KMS-11 (cell line): Measurements from ENCODE around the gene TBC1D30.

ENCODE experiments used
- H2AFZ ChIP-seq: fragments of 200-600 bp; sonication (generic); 2 replicates; pipeline ENCODE4 v1.6.1; 2016; ENCODE audit warnings: antibody characterized with exemption, mixed run types, low read depth
- H3K27ac ChIP-seq: fragments of 200-600 bp; sonication (generic); 2 replicates; pipeline ENCODE4 v1.6.1; 2016; ENCODE audit warnings: mild to moderate bottlenecking, mixed run types
- H3K27me3 ChIP-seq: fragments of 200-600 bp; sonication (generic); 2 replicates; pipeline ENCODE4 v1.6.1; 2017; ENCODE audit warnings: mild to moderate bottlenecking, low read depth, mixed run types, moderate library complexity; ENCODE audit not compliant: insufficient read depth
- H3K36me3 ChIP-seq: fragments of 200-600 bp; sonication (generic); 2 replicates; pipeline ENCODE4 v1.6.1; 2017; ENCODE audit warnings: mild to moderate bottlenecking, mixed run types; ENCODE audit not compliant: insufficient read depth
- H3K4me1 ChIP-seq: fragments of 200-600 bp; sonication (generic); 2 replicates; pipeline ENCODE4 v1.6.1; 2016; ENCODE audit warnings: mild to moderate bottlenecking, low read depth, mixed run types; ENCODE audit not compliant: poor library complexity, severe bottlenecking
- H3K4me2 ChIP-seq: fragments of 200-600 bp; sonication (generic); 2 replicates; pipeline ENCODE4 v1.7.0; 2016; ENCODE audit warnings: mild to moderate bottlenecking, mixed run types
- H3K4me3 ChIP-seq: fragments of 200-600 bp; sonication (generic); IDR thresholded peaks from 2 replicates; pipeline ENCODE4 v1.6.1; 2017; ENCODE audit warnings: low read depth, low read length, mixed read lengths; ENCODE audit not compliant: insufficient read depth
- H3K79me2 ChIP-seq: fragments of 200-600 bp; sonication (generic); 2 replicates; pipeline ENCODE4 v1.6.1; 2016; ENCODE audit warnings: low read depth, mixed run types; ENCODE audit not compliant: insufficient read depth
- H3K9ac ChIP-seq: fragments of 200-600 bp; sonication (generic); 2 replicates; pipeline ENCODE4 v1.6.1; 2016; ENCODE audit warnings: mild to moderate bottlenecking, mixed run types
- H4K20me1 ChIP-seq: fragments of 200-600 bp; sonication (generic); 2 replicates; pipeline ENCODE4 v1.6.1; 2016; ENCODE audit warnings: mild to moderate bottlenecking, mixed run types; ENCODE audit not compliant: insufficient read depth
- CTCF ChIP-seq: fragments of 200-600 bp; sonication (generic); conservative IDR thresholded peaks from 2 replicates; pipeline ENCODE4 v1.6.1; 2017; ENCODE audit warnings: low read depth, mild to moderate bottlenecking, antibody characterized with exemption, low read length, moderate library complexity, mixed read lengths

The TBC1D30 gene

GRCh38 chr12:64814432-64814831 lies 10.0 kb upstream of the TBC1D30 start:
- TF ChIP-seq CTCF, result no peak
- no peak overlapping the region for H3K9ac ChIP-seq
- H3K4me1 ChIP-seq, result no peaks in the 10 kb centered on the region
- no peak overlapping the region for H3K4me2 ChIP-seq
- no peaks in the 10 kb centered on the region for H3K79me2 ChIP-seq
- H3K27ac ChIP-seq, result no peak overlapping the region
- H4K20me1 ChIP-seq, result no peaks in the 10 kb centered on the region
- no peaks in the 10 kb centered on the region for H3K27me3 ChIP-seq
- H2AFZ ChIP-seq, result no peak overlapping the region
- no peak overlapping the region for H3K4me3 ChIP-seq
- no peaks in the 10 kb centered on the region for H3K36me3 ChIP-seq

- Histone ChIP-seq H2AFZ (no peak overlapping the region), H3K4me2 (no peak overlapping the region), H3K36me3 (no peaks in the 10 kb centered on the region), H3K79me2 (no peaks in the 10 kb centered on the region), H3K4me3 (no peak overlapping the region), H3K27ac (no peak overlapping the region), H3K27me3 (no peaks in the 10 kb centered on the region), H4K20me1 (no peaks in the 10 kb centered on the region), H3K4me1 (peaks cover 9% of the 10 kb centered on the region), H3K9ac (no peak overlapping the region)
- no peak for TF ChIP-seq CTCF
Measured at GRCh38 chr12:64819816-64820402, 4.5 kb upstream of the TBC1D30 start.

- H3K4me2 ChIP-seq, result no peak overlapping the region
- no peaks in the 10 kb centered on the region for H3K79me2 ChIP-seq
- H3K27ac ChIP-seq, result no peak overlapping the region
- no peaks in the 10 kb centered on the region for H3K36me3 ChIP-seq
- no peak overlapping the region for H2AFZ ChIP-seq
- peaks cover 9% of the 10 kb centered on the region for H3K4me1 ChIP-seq
- no peaks in the 10 kb centered on the region for H3K27me3 ChIP-seq
- H3K9ac ChIP-seq, result no peak overlapping the region
- TF ChIP-seq CTCF, result no peak
- no peaks in the 10 kb centered on the region for H4K20me1 ChIP-seq
- no peak overlapping the region for H3K4me3 ChIP-seq
Measured at GRCh38 chr12:64820593-64820992, 3.9 kb upstream of the TBC1D30 start.

GRCh38 chr12:64821116-64821630 lies 3.3 kb upstream of the TBC1D30 start:
- Histone ChIP-seq H2AFZ (no peak overlapping the region), H3K4me2 (no peak overlapping the region), H3K27ac (no peak overlapping the region), H3K4me3 (no peak overlapping the region), H3K4me1 (peaks cover 13% of the 10 kb centered on the region), H3K9ac (no peak overlapping the region), H3K79me2 (no peaks in the 10 kb centered on the region), H3K27me3 (no peaks in the 10 kb centered on the region), H3K36me3 (no peaks in the 10 kb centered on the region), H4K20me1 (no peaks in the 10 kb centered on the region)
- TF ChIP-seq CTCF, result no peak
